AG04450 (cell line): ENCODE data around the gene NDUFB2. TPM values are rescaled to one million over a fixed set of nuclear protein-coding genes. Genes with fewer than 3 reads are reported as not detected.

Source experiments
- CTCF ChIA-PET: fragments of 300-600, 350-600 bp; formaldehyde crosslinking; extraction: SDS; loops from one replicate; lab custom pipeline; 2022; ENCODE audit warnings: antibody characterized with exemption, inconsistent platforms; lab: Charles Lee
- POLR2A ChIA-PET: fragments of 350-600 bp; formaldehyde crosslinking; extraction: SDS; loops from one replicate; lab custom pipeline; 2021; ENCODE audit warnings: antibody characterized with exemption, inconsistent platforms; lab: Yijun Ruan, JAX
- DNase-seq: peaks from one replicate; pipeline ENCODE4 v3.0.0-alpha.2; 2011; ENCODE audit warnings: low read depth, low spot score
- H3K27ac ChIP-seq: one replicate; pipeline ENCODE4 v1.5.1; 2012; ENCODE audit warnings: low read depth, low read length, control low read depth
- H3K27me3 ChIP-seq: one replicate; pipeline ENCODE4 v1.6.0; 2012; ENCODE audit warnings: low read length; ENCODE audit not compliant: control insufficient read depth, insufficient read depth
- H3K4me3 ChIP-seq: 2 replicates; pipeline ENCODE4 v1.5.1; 2011; ENCODE audit warnings: mild to moderate bottlenecking, low read depth, low read length, control low read depth
- H3K9me3 ChIP-seq: 2 replicates; pipeline ENCODE4 v1.5.1; 2012; ENCODE audit warnings: low read length; ENCODE audit not compliant: control insufficient read depth, insufficient read depth
- polyA minus RNA-seq: library from RNA; depleted of rRNA, polyadenylated mRNA; stranded (reverse); fragments of >200 nt; gene quantifications from 2 replicates; pipeline ENCODE4 v1.2.3, GENCODE V29; 2011; rRNA and poly(A)+ RNA removed
- polyA plus RNA-seq: library from polyadenylated mRNA; depleted of rRNA; stranded (reverse); fragments of >200 nt; gene quantifications from 2 replicates; pipeline ENCODE4 v1.2.3, GENCODE V29; 2011; rRNA removed
- TF ChIP-seq, protein P1 (sequence below): IDR thresholded peaks from 2 replicates; pipeline ENCODE4 v1.5.1; 2011; ENCODE audit warnings: low read depth, low read length, control low read depth, inconsistent platforms

NDUFB2 gene
- polyA plus RNA-seq (195 and 218 TPM in 2 replicates), polyA minus RNA-seq (35.5 and 42.6 TPM in 2 replicates)

GRCh38 chr7:140696680-140697446 lies at the start of gene NDUFB2:
Gene NDUFB2, plus strand, starts transcription at chr7:140696708. Its CDS starts 37 bp downstream, at chr7:140696745.
- CTCF ChIA-PET: interaction anchor here (0.6 to 1.4 kb wide), 5 partner anchors 10 to 1041 kb away, joined by 3 to 7 read pairs (median 3); partner anchors contain the start of gene SSBP1
- DNase-seq: no peak
- Histone ChIP-seq H3K9me3 (no peaks in the 10 kb centered on the region; the same call in 1 of the 2 replicates), H3K27ac (peak within 1 kb of the TSS; percentile 88), H3K27me3 (no peaks in the 10 kb centered on the region), H3K4me3 (peak within 1 kb of the TSS; percentile 99)
- TF ChIP-seq, protein P1, sequence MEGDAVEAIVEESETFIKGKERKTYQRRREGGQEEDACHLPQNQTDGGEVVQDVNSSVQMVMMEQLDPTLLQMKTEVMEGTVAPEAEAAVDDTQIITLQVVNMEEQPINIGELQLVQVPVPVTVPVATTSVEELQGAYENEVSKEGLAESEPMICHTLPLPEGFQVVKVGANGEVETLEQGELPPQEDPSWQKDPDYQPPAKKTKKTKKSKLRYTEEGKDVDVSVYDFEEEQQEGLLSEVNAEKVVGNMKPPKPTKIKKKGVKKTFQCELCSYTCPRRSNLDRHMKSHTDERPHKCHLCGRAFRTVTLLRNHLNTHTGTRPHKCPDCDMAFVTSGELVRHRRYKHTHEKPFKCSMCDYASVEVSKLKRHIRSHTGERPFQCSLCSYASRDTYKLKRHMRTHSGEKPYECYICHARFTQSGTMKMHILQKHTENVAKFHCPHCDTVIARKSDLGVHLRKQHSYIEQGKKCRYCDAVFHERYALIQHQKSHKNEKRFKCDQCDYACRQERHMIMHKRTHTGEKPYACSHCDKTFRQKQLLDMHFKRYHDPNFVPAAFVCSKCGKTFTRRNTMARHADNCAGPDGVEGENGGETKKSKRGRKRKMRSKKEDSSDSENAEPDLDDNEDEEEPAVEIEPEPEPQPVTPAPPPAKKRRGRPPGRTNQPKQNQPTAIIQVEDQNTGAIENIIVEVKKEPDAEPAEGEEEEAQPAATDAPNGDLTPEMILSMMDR: no peak
- POLR2A ChIA-PET: interaction anchor here (0.6 to 0.9 kb wide), 4 partner anchors 10 to 970 kb away, joined by 4 to 7 read pairs (median 6); no protein-coding TSS in a partner anchor

DNA sequence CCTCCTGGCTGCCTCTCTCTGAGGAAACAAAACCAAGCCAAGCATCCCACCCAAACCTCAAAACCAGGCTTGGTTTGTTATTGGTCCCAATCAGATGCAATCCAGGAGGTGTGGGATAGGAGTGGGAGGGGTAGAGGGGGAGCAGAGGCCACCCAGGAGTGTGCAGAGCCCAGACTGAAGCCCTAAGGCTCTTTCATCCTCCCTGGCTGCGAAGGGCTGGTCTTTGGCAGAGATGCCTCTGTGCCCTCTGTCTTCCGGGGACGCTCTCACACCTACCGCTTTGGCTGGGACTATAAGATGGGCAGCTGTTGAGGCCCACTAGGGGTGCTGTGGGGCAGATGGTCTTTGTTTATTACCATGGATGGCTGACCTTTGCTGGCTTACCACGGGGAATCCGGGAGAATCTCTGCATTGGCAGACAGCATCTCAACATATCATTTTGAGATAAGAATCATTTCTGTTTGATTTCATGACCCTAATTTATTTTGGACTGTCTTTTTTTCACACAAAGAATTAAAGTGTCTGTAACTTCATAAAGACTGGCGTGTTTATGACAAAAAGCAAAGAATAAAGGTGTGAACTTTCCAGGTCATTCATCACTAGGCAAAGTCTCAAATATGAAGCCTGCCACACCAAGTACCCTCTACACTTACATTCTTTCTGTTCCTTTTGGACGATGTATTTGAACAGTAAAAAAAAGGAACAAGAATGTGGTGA lies 49.4 kb upstream of the NDUFB2 start:
- POLR2A ChIA-PET: no interaction called here
- DNase-seq: no peak
- H3K4me3 ChIP-seq: no peak overlapping the region
- H3K27me3 ChIP-seq: no peaks in the 10 kb centered on the region
- CTCF ChIA-PET: interaction anchor here (0.5 to 1.3 kb wide), 6 partner anchors 11 to 231 kb away, joined by 3 to 4 read pairs (median 3); no protein-coding TSS in a partner anchor
- no peak overlapping the region for H3K27ac ChIP-seq
- TF ChIP-seq, protein P1: peak; percentile 73
- no peaks in the 10 kb centered on the region for H3K9me3 ChIP-seq

DNA sequence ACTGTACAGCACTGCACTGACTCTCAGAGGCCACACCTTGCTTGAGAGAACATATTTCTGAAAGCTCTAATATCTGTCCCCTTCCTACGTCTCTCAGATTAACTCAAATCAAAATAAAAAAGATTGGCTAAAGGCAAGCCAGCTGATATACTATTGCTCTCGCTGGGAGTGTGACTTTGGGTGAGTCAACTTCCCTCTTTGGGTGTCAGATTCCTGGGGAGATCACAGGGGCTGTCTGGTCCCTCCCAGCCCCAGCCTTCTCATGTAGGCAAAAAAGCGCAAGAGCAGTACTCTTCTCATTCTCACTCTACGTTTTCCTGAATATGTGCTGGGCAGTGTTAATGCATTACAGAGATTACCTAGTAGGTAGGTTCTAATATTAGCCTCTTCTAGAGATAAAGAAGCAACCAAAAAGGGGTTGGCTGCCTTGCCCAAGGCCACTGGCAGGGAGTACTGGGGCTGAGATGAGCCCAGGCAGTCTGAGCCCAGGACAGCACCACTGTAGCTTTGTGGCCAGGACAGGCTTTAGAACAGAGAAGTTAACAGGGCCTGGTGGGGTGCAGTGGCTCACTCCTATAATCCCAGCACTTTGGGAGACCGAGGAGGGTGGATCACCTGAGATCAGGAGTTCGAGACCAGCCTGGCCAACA lies 46.8 kb upstream of the NDUFB2 start:
- Histone ChIP-seq H3K9me3 (no peaks in the 10 kb centered on the region), H3K27ac (no peak overlapping the region), H3K27me3 (no peaks in the 10 kb centered on the region), H3K4me3 (no peak overlapping the region)
- TF ChIP-seq, protein P1: no peak
- no peak for DNase-seq
- ChIA-PET CTCF (interaction anchor here (1.4 to 1.6 kb wide), 2 partner anchors 11 to 174 kb away, joined by 3 to 5 read pairs; no protein-coding TSS in a partner anchor), POLR2A (no interaction called here)

GRCh38 chr7:140650367-140650766 lies 46.1 kb upstream of the NDUFB2 start:
- TF ChIP-seq, protein P1: no peak
- H3K9me3 ChIP-seq: no peaks in the 10 kb centered on the region
- ChIA-PET CTCF (interaction anchor here (1.4 to 4.2 kb wide), 2 partner anchors 10 to 133 kb away, joined by 3 to 44 read pairs; no protein-coding TSS in a partner anchor), POLR2A (no interaction called here)
- no peak overlapping the region for H3K27ac ChIP-seq
- H3K27me3 ChIP-seq: no peaks in the 10 kb centered on the region
- DNase-seq: no peak
- H3K4me3 ChIP-seq: no peak overlapping the region
